Fibroblast of skin of left biceps (primary cell): ENCODE results near the gene HOXA9.
A peak's percentile ranks its signal among the peaks of the same experiment; 100 is the strongest.

Experiments
- DNase-seq, 2 experiments: peaks; one replicate each; pipeline ENCODE4 v3.0.0-alpha.2; 2013; ENCODE audit warnings: low read depth in 2 of 2

HOXA9 gene

DNA sequence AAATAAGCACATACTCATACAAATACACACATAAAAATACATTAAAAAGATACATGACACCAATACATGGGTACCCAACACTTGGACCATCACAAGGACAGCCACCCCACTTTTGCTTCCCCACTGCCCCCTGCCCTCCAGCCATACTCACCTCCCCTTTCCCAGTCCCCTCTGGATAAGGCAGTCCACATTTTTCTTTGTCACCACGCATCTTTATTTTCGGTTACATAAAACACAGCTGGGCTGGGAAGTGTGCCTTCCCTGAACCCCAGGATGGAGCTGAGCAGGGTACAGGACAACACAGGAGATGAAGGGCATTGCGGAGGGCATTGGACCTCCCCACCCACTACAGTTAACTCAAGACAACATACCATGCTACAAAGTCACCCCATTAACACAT, 11.8 kb downstream of the HOXA9 start:
- DNase-seq, result no peak

- no peak for DNase-seq
Observed at GRCh38 chr7:27152816-27153442, 12.4 kb downstream of the HOXA9 start.

DNA sequence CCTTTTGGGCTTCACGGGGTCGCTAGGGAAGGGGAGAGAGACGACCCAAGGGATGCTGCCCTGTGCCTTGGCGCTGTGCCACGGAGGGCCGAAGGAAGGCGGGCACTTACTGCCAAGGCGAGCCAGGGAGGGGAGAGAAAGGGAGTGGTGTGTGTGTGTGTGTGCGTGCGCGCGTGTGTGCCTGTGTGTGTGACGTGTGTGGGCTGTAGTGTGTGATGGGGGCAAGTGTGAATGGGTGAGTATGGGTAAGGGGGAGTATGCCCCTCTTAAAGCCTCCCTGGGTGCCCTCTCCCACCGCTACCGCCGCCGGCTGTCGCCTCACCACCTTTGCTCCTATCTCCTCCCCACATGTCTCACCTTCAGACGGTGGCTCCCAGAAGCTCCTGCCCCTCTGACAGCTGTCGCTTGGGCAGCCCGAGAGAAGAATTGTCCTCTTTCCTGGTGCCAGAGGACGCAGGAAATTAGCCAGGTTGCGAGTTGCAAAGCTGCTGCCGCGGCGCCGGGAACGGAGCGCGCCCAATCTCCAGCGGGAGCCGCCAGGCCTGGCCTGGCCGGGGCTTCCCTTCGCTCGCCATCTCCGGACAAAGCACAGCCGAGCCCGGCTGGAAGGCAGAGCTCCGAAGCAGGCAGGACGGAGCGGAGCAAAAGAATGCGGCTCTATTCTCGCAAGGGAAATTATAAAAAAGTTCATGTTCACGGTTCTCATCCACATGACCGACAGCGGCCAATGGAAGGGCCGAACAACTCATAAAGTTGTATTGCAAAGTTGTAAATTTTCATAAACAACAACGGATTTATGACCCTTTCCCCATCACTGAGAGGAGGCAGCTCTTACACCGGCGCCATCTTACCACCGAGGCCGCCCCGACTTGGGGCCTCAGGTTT, 13.2 kb downstream of the HOXA9 start, which contains the start of gene HOXA3:
Gene HOXA3, minus strand, starts transcription at position 653 of the 885 bp plus-strand sequence. CDS start 41,943 bp downstream, outside the sequence.
- peak in 1 of 2 experiments; percentile 42 for DNase-seq

DNA sequence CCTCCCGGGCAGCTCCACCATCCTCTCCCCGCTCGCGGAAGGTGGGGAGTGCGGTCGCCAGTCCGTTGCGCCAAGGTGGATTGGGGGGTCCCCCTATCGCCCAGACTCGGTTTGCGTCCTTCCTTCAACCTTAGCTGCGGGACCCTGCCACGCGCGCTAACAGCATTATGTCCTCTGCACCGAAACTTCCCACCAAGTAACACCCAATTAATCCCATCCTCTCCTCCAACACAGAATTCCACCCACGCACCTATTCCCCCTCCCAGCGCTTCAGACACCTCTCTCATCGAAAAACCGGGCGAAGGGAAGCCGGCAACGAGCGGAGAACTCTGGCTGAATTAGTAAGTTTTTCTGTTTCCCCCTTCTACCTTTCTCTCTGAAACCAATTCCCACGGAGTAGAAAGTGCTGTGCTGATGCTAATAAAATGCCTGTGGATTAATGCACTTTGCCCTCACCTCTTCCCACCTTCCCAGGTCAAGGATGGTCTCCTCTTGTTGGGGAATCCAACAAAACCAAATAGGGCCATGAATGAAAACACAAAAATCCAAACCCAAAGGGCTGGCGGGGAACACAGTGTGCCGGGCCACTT, 13.9 kb downstream of the HOXA9 start:
- no peak for DNase-seq

DNA sequence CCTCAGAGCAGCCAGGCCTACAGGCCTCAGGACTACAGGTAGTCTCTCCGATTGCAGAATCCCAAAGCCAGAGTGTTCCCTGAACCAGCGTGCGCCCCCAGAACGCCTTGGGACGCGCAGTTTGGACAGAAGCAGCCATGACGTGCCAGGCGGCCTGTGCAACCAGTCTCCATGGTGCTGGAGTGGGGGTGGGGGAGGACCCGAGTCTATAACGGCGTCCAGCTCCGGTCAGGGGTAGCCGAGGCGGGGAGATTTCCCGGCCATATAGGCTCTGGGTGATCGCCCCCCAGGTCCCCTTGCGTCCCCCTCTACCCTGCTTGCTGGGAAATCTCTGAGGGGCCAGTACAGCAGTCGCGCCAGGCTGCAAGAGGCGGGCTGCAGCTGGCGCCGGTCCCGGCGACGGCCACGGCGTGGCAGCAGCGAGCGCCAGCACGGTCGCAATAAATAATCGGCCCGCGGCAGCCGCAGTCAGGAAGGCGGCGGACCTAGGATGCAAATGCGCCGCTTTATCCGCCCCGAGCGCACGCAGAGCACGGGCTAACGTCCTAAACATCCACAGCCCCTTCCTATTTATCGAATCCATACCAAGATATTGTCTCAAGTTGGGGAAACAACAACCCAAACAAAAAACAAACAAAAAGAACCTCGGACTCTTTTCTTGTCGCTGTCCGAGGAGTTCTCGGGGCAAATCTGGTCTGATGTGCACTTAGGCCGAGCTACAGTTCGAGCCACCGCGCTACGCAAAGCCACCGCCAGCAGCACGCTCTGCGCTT, 14.6 kb downstream of the HOXA9 start:
- peak in 1 of 2 experiments; percentile 53 for DNase-seq

DNA sequence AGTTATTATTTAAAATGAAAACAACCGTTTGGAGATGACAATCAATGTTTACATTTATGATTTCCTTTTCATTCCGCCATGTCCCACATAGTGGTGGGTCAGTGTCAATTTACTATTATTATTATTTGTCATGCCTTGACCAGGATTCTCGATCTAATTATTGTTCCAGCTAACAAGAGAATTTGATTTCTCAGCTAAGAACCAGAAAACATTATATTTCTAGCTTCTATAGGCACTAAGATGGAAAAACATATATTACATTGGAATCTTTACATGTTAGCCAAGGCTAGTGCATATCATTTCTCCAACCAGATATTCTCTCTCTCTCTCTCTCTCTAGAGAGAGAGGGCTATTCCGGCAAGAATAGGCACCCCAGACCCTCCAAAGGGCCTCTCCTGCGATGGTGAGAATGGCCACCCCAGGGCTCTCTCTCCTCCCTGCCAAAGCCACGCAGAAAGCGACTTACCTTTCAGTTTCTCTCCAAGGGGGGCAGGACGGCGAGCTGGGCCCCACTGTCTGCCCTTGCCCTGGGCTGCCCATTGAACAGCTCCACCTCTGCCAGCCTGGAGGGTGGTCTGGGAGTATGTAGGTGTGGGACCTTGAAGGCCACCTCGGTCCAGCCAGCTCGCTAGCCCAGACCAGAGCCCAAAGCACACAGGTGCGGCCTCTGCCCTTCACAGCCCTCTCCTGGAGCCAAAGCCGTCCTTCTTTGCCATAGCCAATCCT, 15.3 kb downstream of the HOXA9 start:
- no peak for DNase-seq

DNA sequence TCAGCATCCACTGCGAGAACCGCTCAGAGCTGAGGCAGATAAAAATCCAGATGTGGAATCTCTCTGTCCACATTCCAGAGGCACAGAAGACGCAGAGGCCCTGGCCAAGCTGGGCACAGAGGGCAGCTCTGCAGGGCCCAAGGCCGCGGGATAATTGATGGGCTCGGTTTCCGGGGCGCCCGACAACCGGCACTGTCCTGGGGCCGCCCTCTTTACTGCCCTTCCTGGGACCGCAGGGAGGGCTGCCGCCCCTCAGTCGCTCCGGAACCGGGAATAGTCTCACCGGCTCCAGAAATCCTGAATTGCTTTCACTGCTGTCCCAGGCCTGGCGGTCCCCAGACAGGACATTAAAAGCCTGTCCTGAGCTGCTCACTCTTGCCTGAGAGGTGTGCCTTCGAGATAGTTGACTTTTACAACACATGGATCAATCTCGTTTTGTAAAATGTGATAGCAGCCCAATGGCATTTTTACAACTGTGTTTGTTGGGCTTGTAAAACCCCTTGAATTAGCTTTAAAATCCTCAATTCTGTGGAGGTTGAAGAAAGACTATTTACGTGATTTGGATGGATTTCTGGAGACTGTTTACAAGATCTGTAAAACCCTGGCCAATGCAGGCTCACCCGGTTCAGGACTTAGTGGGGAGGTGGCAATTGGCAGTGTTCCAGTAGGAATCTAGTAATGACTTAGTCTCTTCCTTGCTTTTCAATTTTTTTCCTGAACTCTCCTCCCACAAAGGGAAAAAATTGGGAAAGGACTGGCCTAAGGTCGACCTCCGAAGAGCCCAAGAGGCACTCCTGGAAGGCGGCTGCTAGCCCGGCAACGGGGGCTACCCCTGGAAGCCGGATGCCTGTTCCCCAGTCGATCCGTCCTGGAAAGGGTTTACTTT, 16.3 kb downstream of the HOXA9 start:
- DNase-seq, result no peak

- no peak for DNase-seq
Observed at GRCh38 chr7:27148031-27148755, 17.1 kb downstream of the HOXA9 start.

DNA sequence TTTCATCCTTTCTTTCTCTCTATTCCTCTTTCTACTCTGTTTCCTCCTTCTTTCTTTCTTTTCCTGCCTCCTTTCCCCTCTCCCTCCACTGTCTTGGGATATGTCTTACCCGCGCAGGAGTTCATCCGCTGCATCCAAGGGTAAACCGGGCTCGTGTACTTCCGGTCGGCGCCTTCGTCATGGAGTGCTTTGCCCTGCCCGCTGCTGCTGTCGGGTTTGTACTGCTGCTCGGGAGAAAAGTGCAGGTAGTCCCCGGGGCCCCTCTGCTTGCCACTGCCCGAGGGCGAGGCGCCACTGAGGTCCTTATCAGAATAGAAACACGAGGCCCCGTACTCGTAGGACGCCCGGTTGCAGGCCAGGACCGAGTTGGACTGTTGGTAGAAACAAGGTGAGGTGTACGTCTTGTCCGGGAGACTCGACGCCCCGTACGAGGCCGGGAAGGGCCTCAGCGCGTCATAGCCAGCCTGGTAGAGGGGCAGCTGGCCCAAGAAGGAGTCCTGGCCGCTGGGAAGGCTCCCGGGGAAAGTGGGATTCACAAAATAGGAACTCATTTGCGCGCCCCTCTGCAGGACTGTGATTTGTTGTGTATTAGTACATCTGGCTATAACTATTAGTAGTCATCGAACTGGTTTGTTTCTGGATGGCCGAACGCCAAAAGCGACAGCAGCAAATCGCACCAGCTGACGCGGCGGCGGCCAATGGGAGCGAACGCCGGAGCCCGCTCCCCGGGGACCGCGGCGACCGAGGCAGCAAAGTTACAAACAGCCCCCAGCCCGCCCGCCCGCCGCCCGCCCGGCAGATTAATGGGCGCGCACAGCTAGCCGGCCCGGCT, 17.9 kb downstream of the HOXA9 start, which contains the start of gene HOXA6:
Gene HOXA6, minus strand, starts transcription at position 576 of the 832 bp plus-strand sequence. Its CDS starts 25 bp downstream, at position 551.
- DNase-seq, result no peak

DNA sequence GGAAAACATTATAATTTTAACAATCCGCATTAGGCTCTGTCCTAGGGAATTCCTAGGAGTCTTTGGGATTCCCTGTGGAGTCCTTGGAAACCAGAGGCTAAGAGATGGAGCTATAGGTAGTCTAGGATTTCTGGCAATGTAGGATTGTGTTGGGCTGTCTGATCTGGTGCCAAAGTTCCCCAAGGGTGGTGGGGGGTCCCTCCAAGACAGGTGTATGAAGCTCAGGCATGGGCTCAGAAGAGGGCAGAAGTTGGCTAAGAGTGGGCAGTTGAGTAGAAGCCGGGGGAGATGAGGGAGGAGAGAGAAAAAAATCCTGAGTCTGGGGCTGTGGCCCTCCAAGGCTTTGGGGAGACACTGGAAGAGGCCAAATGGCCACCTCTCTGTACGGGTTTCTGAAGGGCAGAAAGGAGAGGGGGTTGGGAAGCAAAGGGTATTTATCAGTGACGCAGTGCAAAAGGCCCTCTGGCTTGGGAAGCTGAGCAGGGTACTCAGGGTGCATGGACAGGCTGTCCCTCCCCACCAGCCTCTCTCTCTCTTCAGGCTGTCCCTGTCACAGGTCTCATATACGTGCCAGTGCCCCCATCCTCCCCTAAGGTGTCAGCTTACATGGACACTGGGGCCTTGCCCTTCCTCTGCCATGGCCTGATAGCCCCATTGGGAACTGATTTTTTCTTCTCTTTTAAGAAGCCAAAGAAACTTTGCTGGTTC, 18.7 kb downstream of the HOXA9 start:
- no peak for DNase-seq

DNA sequence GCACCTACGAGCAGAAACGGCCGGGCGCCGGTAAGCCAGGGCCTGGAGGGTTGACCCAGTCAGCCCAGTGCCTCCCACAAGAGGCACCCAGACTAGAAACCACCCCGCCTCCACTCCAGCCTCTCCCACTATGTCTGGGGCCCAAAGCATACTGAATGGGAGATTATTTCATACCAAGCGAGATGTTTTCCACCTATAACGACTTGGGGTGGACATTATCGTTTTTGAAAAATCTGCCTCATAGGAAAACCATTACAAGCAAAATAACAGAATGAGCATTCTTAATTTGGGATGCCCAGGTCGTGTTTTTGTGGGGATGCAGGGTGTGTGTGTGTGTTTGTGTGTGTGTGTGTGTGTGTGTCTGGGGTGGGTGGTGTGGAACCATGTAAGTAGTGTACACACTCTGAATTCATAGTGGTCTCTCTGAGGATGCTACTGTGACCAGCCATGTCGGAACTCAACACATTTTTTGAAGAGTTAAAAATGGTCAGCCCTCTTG, 19.4 kb downstream of the HOXA9 start:
- DNase-seq, result no peak

DNA sequence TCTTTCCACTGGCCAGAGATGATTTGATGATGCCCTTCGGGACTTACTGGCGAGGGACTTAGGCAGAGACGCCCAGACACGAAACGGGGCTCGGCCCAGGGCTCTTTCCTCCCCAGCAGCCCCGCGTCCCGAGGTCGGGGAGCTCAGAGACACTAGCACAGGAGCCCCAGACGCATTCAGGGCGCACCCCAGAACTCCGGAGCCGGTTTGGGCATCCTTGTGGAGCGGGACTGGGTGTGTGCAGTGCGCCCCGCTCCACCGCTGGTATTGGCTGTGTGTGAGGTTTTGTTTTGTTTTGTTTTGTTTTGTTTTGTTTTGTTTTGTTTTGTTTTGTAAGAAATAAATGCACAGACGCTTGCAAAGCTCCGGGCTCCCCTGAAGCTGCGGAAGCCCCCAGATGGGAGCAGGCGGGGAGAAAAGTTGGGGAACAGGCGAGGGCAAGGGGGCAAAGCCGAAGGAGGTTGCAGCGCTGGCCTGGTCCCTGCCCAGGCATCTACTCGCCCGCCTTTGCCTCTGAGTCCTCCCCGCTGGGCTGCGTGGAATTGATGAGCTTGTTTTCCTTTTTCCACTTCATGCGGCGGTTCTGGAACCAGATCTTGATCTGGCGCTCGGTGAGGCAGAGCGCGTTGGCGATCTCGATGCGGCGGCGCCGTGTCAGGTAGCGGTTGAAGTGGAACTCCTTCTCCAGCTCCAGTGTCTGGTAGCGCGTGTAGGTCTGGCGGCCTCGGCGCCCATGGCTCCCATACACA, 20.0 kb downstream of the HOXA9 start:
- DNase-seq, result no peak

DNA sequence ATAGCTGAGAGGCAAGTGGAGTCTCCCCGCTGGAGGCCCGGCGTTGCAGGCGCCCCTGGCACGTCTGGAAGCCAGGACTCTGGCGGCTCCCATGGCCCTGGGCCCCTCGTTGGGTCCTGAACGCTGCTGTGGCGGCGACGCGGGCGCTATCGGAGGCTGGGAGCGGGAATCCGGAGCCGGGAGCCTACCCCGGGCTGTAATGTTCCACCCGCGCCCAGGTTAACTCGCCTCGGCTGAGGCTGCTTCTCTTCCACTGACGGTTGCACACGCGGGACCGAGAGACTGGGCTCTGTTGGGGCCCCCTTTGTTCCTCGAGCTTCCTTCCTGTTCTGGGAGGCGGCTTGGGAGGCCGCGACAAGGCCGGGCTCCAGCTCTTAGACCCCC, 20.6 kb downstream of the HOXA9 start:
- DNase-seq, result no peak

DNA sequence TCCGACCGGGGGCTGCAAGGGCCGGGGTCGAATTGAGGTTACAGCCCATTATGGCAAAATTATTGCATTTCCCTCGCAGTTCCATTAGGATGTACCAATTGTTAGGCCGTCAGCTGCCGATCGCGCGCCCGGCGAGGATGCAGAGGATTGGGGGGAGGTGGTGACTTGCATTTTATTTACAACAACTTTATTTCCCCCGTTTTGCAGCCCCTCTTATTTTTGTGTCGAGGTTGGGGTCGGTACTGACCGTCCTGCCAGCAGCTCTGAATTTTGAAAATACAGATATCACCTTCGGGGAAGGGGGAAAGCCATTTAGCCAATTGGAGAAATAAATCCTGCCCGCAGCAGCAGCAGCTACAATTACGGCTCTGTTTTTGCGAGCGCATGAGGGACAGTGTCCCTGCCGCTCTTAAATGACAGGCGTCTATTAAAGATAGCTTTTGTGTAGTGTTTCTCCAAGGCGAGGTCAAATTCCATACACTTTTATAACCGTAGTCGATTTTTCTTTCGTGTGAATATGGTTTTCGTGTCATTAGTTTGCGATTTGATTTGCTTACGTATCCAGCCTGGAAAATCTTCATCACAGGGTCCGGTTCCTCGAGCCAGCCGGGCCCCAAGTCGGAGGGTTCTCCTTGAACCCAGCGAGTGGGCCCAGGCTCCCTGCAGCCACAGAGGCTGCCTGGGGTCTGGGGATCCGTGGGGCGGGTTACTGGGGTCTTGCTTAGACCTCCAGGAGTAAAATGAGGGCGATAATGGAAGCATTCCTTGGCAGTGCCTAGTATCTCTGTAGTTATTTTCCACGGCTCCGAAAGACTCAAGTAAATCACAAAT, 21.2 kb downstream of the HOXA9 start:
- no peak for DNase-seq

DNA sequence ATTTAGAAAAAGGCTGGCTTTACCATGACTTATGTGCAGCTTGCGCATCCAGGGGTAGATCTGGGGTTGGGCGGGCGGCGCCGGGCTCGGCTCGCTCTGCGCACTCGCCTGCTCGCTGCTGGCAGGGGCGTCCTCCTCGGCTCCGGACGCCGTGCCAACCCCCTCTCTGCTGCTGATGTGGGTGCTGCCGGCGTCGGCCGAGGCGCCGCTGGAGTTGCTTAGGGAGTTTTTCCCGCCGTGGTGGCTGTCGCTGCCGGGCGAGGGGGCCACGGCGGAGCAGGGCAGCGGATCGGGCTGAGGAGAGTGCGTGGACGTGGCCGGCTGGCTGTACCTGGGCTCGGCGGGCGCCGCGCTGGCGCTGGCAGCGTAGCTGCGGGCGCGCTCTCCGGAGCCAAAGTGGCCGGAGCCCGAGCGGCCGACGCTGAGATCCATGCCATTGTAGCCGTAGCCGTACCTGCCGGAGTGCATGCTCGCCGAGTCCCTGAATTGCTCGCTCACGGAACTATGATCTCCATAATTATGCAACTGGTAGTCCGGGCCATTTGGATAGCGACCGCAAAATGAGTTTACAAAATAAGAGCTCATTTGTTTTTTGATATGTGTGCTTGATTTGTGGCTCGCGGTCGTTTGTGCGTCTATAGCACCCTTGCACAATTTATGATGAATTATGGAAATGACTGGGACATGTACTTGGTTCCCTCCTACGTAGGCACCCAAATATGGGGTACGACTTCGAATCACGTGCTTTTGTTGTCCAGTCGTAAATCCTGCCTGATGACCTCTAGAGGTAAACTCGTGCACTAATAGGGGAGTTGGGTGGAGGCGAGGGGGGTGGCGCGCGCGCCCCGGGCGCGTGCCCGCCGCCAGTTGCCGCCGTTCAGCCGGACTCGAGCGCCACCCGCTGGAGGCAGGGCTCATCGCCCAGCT, 22.1 kb downstream of the HOXA9 start, which contains the start of gene HOXA5:
Gene HOXA5, minus strand, starts transcription at position 659 of the 927 bp plus-strand sequence. Its CDS starts 74 bp downstream, at position 585.
- DNase-seq, result no peak
